Liver (tissue), 9 donors: ENCODE measurements around the gene NLGN1. TPM values are rescaled to one million over a fixed set of nuclear protein-coding genes. Genes with fewer than 3 reads are reported as not detected.

ENCODE experiments used
- DNase-seq: peaks from one replicate; pipeline ENCODE4 v3.0.0-alpha.2; 2017; ENCODE audit warnings: low spot score
- H3K27ac ChIP-seq, 2 donors: one replicate each; pipeline ENCODE4 v1.7.0; 2013; ENCODE audit warnings: inconsistent platforms in 2 of 2, low read length in 2 of 2, control low read depth in 1 of 2, low read depth in 1 of 2, mild to moderate bottlenecking in 1 of 2
- H3K27me3 ChIP-seq, 4 donors: one replicate each; pipeline versions ENCODE4 v1.6.1 to v1.7.0; 2013; ENCODE audit warnings: low read length in 3 of 4, inconsistent platforms in 1 of 4, mild to moderate bottlenecking in 1 of 4, moderate library complexity in 1 of 4; ENCODE audit not compliant: control insufficient read depth in 4 of 4, insufficient read depth in 4 of 4
- H3K36me3 ChIP-seq, 4 donors: one replicate each; pipeline versions ENCODE4 v1.6.1 to v1.7.0; 2013; ENCODE audit warnings: low read length in 3 of 4, mild to moderate bottlenecking in 3 of 4, low read depth in 1 of 4, moderate library complexity in 1 of 4; ENCODE audit not compliant: control insufficient read depth in 4 of 4, insufficient read depth in 3 of 4
- H3K4me1 ChIP-seq, 4 donors: one replicate each; pipeline versions ENCODE4 v1.6.1 to v1.7.0; 2013; ENCODE audit warnings: low read length in 3 of 4, mild to moderate bottlenecking in 3 of 4, moderate library complexity in 1 of 4; ENCODE audit not compliant: control insufficient read depth in 4 of 4, insufficient read depth in 4 of 4
- H3K4me3 ChIP-seq, 3 donors: one replicate each; pipeline versions ENCODE4 v1.6.1 to v1.7.0; 2013; ENCODE audit warnings: low read length in 3 of 3, control low read depth in 1 of 3, low read depth in 1 of 3, mild to moderate bottlenecking in 1 of 3
- H3K9ac ChIP-seq, 2 donors: one replicate each; pipeline ENCODE4 v1.7.0; 2013; ENCODE audit warnings: low read length in 2 of 2, mild to moderate bottlenecking in 2 of 2, moderate library complexity in 2 of 2, control low read depth in 1 of 2, low read depth in 1 of 2
- H3K9me3 ChIP-seq, 4 donors: one replicate each; pipeline versions ENCODE4 v1.6.1 to v1.7.0; 2013; ENCODE audit warnings: low read length in 3 of 4; ENCODE audit not compliant: control insufficient read depth in 4 of 4
- EGR1 ChIP-seq, 2 donors: IDR thresholded peaks; 2 replicates each; pipeline ENCODE4 v1.6.1; 2016 to 2018; ENCODE audit warnings: antibody characterized with exemption in 2 of 2, low read depth in 2 of 2
- FOXA1 ChIP-seq: IDR thresholded peaks from 2 replicates; pipeline ENCODE4 v1.6.1; 2016; ENCODE audit warnings: antibody characterized with exemption
- HNF4A ChIP-seq, 2 donors: conservative IDR thresholded peaks; 2 replicates each; pipeline ENCODE4 v1.6.1; 2016; ENCODE audit warnings: antibody characterized with exemption in 2 of 2, mild to moderate bottlenecking in 2 of 2
- JUND ChIP-seq, 2 donors: IDR thresholded peaks; 2 replicates each; pipeline ENCODE4 v1.6.1; 2016; ENCODE audit warnings: antibody characterized with exemption in 2 of 2
- NR2F2 ChIP-seq: IDR thresholded peaks from 2 replicates; pipeline ENCODE4 v1.6.1; 2016; ENCODE audit warnings: antibody characterized with exemption
- RXRA ChIP-seq, 2 donors: IDR thresholded peaks; 2 replicates each; pipeline ENCODE4 v1.6.1; 2017 to 2018; ENCODE audit warnings: antibody characterized with exemption in 2 of 2, mild to moderate bottlenecking in 1 of 2
- SP1 ChIP-seq: IDR thresholded peaks from 2 replicates; pipeline ENCODE4 v1.6.1; 2018; ENCODE audit warnings: antibody characterized with exemption, mild to moderate bottlenecking
- WGBS: extraction: QIAGEN DNeasy Blood & Tissue Kit; methylation state at CpG from one replicate; pipeline ENCODE4 v1.1.7; 2013; 5-methylcytosine and 5-hydroxymethylcytosine counted together
- polyA plus RNA-seq, 2 donors: library from polyadenylated mRNA; stranded (reverse) in 1 of 2; unstranded in 1 of 2; fragments of 200-250 nt in 1 of 2; fragments of >200 nt in 1 of 2; fragmentation: Nextera tagmentation in 1 of 2; extraction: Ambion mirVana in 1 of 2; gene quantifications; one replicate each; pipeline versions ENCODE4 v1.2.1 to v1.2.3, GENCODE V29; 2013 to 2015
- total RNA-seq, 2 donors: library from RNA; depleted of rRNA; stranded (reverse); fragments of >200 nt; gene quantifications; one replicate each; pipeline ENCODE4 v1.2.3, GENCODE V29; 2014
- TF ChIP-seq, protein P1 (sequence below): IDR thresholded peaks from 2 replicates; pipeline ENCODE4 v1.6.1; 2016; ENCODE audit warnings: antibody characterized with exemption
- TF ChIP-seq, protein P2 (sequence below): IDR thresholded peaks from 2 replicates; pipeline ENCODE4 v1.6.1; 2016; ENCODE audit warnings: antibody characterized with exemption
- donor health status: healthy.
- donor health status: healthy.
- donor health status: healthy.
- donor health status: healthy.
- donor health status: healthy.

Gene NLGN1
- total and polyA plus RNA-seq, 4 donors = 0.02 to 0.67 (median 0.37) TPM; not detected in 1

DNA sequence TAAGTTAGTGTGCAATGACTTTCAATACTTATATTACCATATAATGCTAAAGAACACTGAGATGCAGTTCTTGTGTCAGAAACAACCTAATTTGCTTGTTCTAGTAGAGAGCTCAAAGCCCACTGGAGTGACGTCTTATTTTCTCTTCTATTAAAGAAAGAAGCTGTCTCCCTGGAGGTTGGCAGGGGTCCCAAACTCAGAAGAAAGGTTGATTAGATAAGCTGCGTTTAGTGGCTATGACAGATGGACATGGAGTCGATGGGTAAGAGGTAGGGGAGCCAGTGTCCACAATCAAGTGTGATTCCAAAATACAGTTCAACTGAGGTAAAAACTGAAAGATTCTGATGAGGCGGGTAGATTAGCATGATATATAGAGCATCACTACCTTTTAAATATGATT is 363.6 kb downstream of the NLGN1 start (continued):
- TF ChIP-seq, protein P1, sequence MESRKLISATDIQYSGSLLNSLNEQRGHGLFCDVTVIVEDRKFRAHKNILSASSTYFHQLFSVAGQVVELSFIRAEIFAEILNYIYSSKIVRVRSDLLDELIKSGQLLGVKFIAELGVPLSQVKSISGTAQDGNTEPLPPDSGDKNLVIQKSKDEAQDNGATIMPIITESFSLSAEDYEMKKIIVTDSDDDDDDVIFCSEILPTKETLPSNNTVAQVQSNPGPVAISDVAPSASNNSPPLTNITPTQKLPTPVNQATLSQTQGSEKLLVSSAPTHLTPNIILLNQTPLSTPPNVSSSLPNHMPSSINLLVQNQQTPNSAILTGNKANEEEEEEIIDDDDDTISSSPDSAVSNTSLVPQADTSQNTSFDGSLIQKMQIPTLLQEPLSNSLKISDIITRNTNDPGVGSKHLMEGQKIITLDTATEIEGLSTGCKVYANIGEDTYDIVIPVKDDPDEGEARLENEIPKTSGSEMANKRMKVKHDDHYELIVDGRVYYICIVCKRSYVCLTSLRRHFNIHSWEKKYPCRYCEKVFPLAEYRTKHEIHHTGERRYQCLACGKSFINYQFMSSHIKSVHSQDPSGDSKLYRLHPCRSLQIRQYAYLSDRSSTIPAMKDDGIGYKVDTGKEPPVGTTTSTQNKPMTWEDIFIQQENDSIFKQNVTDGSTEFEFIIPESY = no peak
- TF ChIP-seq RXRA (IDR thresholded peaks at IDR 0.05) (no peak), EGR1 (IDR thresholded peaks at IDR 0.05; ENCODE audit: low read depth in 2 of 2) (no peak), HNF4A (conservative IDR thresholded peaks at IDR 0.05) (no peak), NR2F2 (no peak), SP1 (no peak)
- TF ChIP-seq, protein P2, sequence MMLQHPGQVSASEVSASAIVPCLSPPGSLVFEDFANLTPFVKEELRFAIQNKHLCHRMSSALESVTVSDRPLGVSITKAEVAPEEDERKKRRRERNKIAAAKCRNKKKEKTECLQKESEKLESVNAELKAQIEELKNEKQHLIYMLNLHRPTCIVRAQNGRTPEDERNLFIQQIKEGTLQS = no peak

DNA sequence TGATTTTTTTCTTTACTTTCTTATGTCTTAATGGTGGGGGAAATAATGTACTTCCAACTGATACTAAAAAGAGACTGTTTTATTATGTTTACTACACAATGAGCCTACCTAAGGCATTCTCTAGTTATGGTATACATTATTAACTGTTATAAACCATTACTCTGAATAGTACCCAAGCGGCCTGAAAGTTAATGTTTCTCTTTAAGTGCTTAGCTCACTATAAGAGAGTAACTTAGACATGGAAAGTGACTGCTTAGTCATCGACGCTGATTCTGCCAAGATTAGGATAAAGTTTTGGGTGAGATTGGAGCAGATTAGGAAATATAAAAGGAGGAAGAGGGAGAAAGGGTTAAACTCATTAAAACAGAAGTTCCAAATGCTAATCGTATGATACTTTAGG is 365.0 kb downstream of the NLGN1 start:
- H3K36me3 ChIP-seq = no peaks in the 10 kb centered on the region
- DNase-seq = no peak
- TF ChIP-seq NR2F2 (no peak), JUND (IDR thresholded peaks at IDR 0.05) (no peak)
- TF ChIP-seq, protein P2 = no peak
- WGBS = 66% methylated on average over 4 of the region's 4 CpGs
- H3K4me3 ChIP-seq = no peak overlapping the region
- H3K27me3 ChIP-seq = no peaks in the 10 kb centered on the region
- H3K9ac ChIP-seq = no peak overlapping the region
- H3K4me1 ChIP-seq = no peaks in the 10 kb centered on the region
- H3K9me3 ChIP-seq = no peaks in the 10 kb centered on the region
- H3K27ac ChIP-seq = no peak overlapping the region

DNA sequence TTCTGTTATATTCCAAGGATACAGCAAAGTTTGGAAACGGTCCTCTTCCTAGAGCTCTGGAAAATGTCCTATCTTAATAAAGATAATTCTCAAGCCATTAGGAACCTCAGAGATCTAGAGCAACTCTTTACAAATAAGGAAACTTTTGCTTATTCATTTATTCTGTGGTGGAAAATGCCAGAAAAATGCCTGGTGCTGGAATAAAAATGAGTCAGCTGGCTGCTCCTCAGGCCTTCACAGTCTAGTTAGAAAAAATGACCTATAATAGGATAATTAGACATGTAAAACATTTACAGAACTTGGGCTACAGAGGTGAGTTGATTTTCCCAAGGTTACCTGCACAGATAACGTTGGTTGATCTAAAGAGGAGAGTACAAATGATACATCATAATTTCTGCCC is 372.5 kb downstream of the NLGN1 start:
- 47% methylated on average over 2 of the region's 2 CpGs for WGBS

More for the DNA sequence above, 372.5 kb downstream of the NLGN1 start:
- TF ChIP-seq NR2F2 (no peak), JUND (IDR thresholded peaks at IDR 0.05) (no peak), FOXA1 (no peak)
- TF ChIP-seq, protein P1 = no peak
- H3K27ac ChIP-seq = no peak overlapping the region
- H3K27me3 ChIP-seq = no peaks in the 10 kb centered on the region
- no peaks in the 10 kb centered on the region for H3K4me1 ChIP-seq
- H3K4me3 ChIP-seq = no peak overlapping the region
- H3K9ac ChIP-seq = no peak overlapping the region
- no peaks in the 10 kb centered on the region for H3K36me3 ChIP-seq
- no peaks in the 10 kb centered on the region for H3K9me3 ChIP-seq
- DNase-seq = no peak
